Measurements from ENCODE around the gene TRAPPC13. TPM values are rescaled to one million over a fixed set of nuclear protein-coding genes. Genes with fewer than 3 reads are reported as not detected.

TRAPPC13 gene
- total RNA-seq, result 29.0 and 30.1 TPM in 2 replicates

GRCh38 chr5:65624571-65625555, at the start of gene TRAPPC13, which contains the start of gene SHLD3:
Gene TRAPPC13 (plus strand): TSS chr5:65625027. CDS start chr5:65625061, 34 bp downstream.
Gene SHLD3 (plus strand): TSS chr5:65625027. CDS start chr5:65629588, 4,561 bp downstream.

GRCh38 chr5:65624025-65624570, 729 bp upstream of the TRAPPC13 start, which contains the start of gene TRIM23:
Gene TRIM23 (minus strand): TSS chr5:65624333. CDS start chr5:65624274, 59 bp downstream.

Other genes with a start within 250 kb of the TRAPPC13 start
- gene ADAMTS6, start 143.1 kb upstream of the TRAPPC13 start, total RNA-seq, result 37.8 and 49.9 TPM in 2 replicates
- 2.1 and 5.0 TPM in 2 replicates for gene CENPK, start 61.9 kb upstream of the TRAPPC13 start, total RNA-seq
- gene PPWD1, start 61.7 kb upstream of the TRAPPC13 start, total RNA-seq, result 36.8 and 48.1 TPM in 2 replicates
- 32.8 and 44.9 TPM in 2 replicates for gene TRIM23, start 694 bp upstream of the TRAPPC13 start, total RNA-seq
- gene SHLD3, start within 50 bp of the TRAPPC13 start, total RNA-seq, result 1.9 and 2.4 TPM in 2 replicates
- 4.6 and 6.5 TPM in 2 replicates for gene SGTB, start 97.1 kb downstream of the TRAPPC13 start, total RNA-seq
- gene NLN, start 97.2 kb downstream of the TRAPPC13 start, total RNA-seq, result 12.5 and 19.2 TPM in 2 replicates